ENCODE results near the gene ARID1B.

GRCh38 chr6:157024745-157025144 is 247.6 kb downstream of the ARID1B start:
- no peak for TF ChIP-seq CTCF (IDR thresholded peaks at IDR 0.05 in 8 of 11, conservative IDR thresholded peaks at IDR 0.05 in 3 of 11)
- no peak for TF ChIP-seq POLR2A (IDR thresholded peaks at IDR 0.05)
- no peak for TF ChIP-seq POLR2AphosphoS5 (IDR thresholded peaks at IDR 0.05)
